ENCODE results near the gene RAB26.
"Not testable (repeated sequence)": the region's sequence is repeated elsewhere in the genome, so short reads cannot be mapped to it uniquely, and the experiment has no call there.

GRCh38 chr16:2105769-2106168 is 42.7 kb upstream of the RAB26 start:
- not testable (repeated sequence) for TF ChIP-seq EZH2 (optimal IDR thresholded peaks at IDR 0.05; ENCODE audit: low read depth, low read length); CTCF (IDR thresholded peaks at IDR 0.05; ENCODE audit: low read length); EZH2phosphoT487 (IDR thresholded peaks at IDR 0.05; ENCODE audit: low read length)
